ENCODE data around the gene EIF4B.

Gene EIF4B

DNA sequence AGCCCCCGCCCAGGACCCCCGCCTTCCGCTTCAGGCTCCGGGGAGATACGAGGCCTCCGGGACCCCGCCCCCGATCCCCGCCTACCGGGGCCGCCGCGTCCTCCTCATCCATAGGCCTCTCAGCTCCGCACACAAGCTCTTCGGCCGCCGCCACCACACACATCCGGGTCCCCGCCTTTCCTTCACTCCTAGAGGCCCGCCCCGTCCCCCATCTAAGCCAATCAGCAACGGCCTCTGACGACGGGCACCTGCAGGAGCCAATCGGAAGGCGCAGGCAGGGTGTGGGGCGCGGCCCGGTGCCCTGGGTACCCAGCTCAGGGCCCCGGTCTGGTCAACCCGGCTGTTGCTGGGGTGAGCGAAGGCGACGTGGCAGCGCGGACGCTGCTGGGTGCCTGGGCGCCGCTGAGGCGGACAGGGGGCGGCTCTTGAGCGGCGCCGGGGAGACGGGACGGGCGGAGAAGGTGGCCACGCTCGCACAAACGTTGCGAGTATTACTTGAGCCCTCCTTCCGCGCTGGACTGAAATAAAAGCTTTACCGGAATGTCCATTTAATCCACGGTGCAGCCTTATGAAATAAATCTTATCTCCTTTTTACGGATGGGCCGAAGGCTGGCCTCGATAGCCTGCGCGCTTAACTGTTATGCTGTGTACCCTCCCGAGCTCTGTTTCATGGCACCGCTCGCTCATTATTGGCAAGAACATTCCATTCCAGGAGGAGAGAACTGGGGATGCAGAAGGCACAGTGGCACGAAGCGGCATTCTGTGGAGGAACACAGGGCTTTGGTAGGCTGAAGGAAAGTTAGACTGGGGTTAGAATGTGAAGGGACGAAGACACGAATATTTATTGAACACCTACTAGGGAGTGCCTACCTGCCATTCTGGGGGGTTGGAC, 73.2 kb downstream of the EIF4B start, which contains the start of gene SPRYD3:
SPRYD3 (minus strand) TSS at position 165 of the 892 bp plus-strand sequence; CDS start at position 108, 57 bp downstream.
- TF ChIP-seq, protein P1, sequence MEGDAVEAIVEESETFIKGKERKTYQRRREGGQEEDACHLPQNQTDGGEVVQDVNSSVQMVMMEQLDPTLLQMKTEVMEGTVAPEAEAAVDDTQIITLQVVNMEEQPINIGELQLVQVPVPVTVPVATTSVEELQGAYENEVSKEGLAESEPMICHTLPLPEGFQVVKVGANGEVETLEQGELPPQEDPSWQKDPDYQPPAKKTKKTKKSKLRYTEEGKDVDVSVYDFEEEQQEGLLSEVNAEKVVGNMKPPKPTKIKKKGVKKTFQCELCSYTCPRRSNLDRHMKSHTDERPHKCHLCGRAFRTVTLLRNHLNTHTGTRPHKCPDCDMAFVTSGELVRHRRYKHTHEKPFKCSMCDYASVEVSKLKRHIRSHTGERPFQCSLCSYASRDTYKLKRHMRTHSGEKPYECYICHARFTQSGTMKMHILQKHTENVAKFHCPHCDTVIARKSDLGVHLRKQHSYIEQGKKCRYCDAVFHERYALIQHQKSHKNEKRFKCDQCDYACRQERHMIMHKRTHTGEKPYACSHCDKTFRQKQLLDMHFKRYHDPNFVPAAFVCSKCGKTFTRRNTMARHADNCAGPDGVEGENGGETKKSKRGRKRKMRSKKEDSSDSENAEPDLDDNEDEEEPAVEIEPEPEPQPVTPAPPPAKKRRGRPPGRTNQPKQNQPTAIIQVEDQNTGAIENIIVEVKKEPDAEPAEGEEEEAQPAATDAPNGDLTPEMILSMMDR (conservative IDR thresholded peaks at IDR 0.05; ENCODE audit: low read depth): no peak
- DNase-seq (ENCODE audit: low spot score): peak; percentile 100
- peak within 1 kb of the TSS; percentile 89 for H3K27ac ChIP-seq
- ChIA-PET POLR2A (ENCODE audit: low non-redundant PET) (interaction anchor here (0.7 kb wide), 2 partner anchors 16 to 20 kb away, joined by 3 read pairs; no protein-coding TSS in a partner anchor), CTCF (interaction anchor here (0.6 to 5.0 kb wide), 2 partner anchors 13 to 19 kb away, joined by 3 to 37 read pairs; no protein-coding TSS in a partner anchor)

DNA sequence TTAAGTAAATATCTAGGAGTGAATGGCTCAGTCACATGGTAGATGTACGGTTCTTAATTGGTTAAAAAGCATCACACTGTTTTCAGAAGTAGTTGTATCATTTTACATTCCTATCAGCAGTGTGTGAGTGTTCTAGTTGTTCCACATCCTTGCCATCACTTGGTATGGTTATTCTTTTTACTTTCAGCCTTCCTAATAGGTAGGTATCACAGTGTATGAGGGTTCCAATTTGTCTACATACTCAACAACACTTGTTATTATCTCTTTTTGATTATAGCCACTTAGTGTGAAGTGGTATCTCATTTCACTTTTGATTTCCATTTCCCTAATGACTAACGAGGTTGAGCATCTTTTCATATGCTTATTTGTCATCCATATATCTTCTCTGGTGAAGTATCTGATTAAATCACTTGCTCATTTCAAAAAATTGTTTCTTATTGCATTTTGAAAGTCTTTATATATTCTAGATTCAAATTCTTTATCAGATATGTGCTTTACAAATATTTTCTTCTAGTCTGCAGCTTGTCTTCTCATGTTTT, 76.5 kb downstream of the EIF4B start:
- ChIA-PET POLR2A (ENCODE audit: low non-redundant PET) (no interaction called here), CTCF (interaction anchor here (0.7 kb wide), 2 partner anchors 29 to 204 kb away, joined by 3 read pairs; no protein-coding TSS in a partner anchor)
- TF ChIP-seq, protein P1 (conservative IDR thresholded peaks at IDR 0.05; ENCODE audit: low read depth): no peak
- no peak overlapping the region for H3K27ac ChIP-seq
- no peak for DNase-seq (ENCODE audit: low spot score)

DNA sequence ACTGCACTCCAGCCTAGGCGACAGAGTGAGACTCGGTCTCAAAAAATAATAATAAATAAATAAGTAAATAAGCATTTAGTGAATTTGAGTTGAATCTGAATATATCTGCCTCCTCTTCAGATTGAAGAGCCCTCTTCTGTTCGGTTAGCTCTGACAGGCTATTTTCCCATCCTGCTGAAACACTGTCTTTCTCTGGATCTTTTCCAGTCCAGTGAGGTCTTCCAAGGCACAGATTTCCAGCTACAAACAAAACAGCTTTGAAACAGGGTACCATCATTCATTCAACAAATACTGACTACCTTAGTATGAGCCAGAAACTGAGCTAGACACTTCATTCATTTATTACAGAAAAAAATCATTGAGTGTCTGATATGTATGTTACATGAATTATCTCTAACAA, 80.1 kb downstream of the EIF4B start:
- H3K27ac ChIP-seq: no peak overlapping the region
- DNase-seq (ENCODE audit: low spot score): no peak
- CTCF ChIA-PET: interaction anchor here (0.7 to 1.8 kb wide), 3 partner anchors 13 to 21 kb away, joined by 4 to 9 read pairs (median 7); no protein-coding TSS in a partner anchor
- TF ChIP-seq, protein P1 (conservative IDR thresholded peaks at IDR 0.05; ENCODE audit: low read depth): no peak
- POLR2A ChIA-PET (ENCODE audit: low non-redundant PET): no interaction called here

DNA sequence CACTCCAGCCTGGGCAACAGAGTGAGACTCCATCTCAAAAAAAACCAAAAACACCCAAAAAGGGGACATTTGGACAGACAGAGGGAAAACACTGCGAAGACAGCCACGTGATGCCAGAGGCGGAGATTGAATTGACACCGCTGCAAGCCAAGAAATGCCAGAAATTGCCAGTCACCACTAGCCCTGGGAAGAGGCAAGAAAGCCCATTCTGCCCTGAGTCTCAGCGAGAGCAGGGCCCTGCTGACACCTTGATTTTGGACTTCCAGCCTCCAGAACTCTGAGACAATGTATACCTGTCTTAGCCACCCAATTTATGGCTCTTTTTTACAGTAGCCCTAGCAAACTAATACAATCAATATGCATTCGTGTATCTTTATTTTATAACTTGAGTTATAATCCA, 83.8 kb downstream of the EIF4B start:
- no peak for DNase-seq (ENCODE audit: low spot score)
- no peak overlapping the region for H3K27ac ChIP-seq
- ChIA-PET CTCF (interaction anchor here (1.3 kb wide), 1 partner anchor 24 kb away, joined by 3 read pairs; no protein-coding TSS in a partner anchor), POLR2A (ENCODE audit: low non-redundant PET) (no interaction called here)
- TF ChIP-seq, protein P1 (conservative IDR thresholded peaks at IDR 0.05; ENCODE audit: low read depth): no peak

DNA sequence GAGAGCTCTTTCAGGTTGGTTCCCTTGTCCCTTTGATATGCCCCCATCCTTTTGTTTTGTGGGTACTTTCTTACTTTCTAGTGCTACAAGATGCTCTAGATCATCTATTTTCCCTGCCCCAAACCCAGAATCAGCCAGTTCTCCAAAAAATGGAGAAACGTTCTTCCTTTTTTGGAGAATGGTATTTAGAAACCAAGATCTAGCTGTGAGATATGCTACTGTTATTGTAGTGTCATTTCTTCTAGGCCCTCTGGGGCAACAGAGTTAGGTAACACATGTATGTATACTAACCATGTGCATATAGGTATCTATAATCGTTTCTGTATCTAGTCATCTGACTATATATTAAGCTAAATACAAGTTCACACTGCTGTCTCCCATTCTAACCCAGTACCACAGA, 84.3 kb downstream of the EIF4B start:
- no peak for DNase-seq (ENCODE audit: low spot score)
- TF ChIP-seq, protein P1 (conservative IDR thresholded peaks at IDR 0.05; ENCODE audit: low read depth): no peak
- no peak overlapping the region for H3K27ac ChIP-seq
- CTCF ChIA-PET: interaction anchor here (0.5 to 1.3 kb wide), 2 partner anchors 24 to 1306 kb away, joined by 3 read pairs; no protein-coding TSS in a partner anchor
- POLR2A ChIA-PET (ENCODE audit: low non-redundant PET): no interaction called here

DNA sequence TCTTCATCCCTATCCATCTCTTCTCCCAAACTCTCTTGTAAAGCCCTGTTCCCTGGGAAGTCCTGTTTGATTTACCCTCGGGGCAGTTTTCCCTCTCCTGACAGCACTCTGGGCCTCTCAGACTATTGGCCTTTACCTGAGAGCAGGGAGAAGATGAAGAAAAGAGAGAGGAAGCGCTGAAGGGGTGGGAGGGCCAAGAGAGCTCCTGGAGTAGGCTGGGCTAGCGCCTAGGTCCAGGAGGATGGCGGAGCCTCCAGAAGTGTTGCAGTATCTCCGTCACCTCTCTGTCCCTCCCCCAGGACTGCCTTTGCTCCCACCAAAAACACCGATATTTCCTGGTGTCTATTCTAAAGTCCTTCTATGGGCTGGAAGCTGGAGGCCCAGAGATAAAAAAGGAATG, 85.5 kb downstream of the EIF4B start:
- TF ChIP-seq, protein P1 (conservative IDR thresholded peaks at IDR 0.05; ENCODE audit: low read depth): no peak
- ChIA-PET CTCF (interaction anchor here (1.2 kb wide), 1 partner anchor 26 kb away, joined by 4 read pairs; no protein-coding TSS in a partner anchor), POLR2A (ENCODE audit: low non-redundant PET) (no interaction called here)
- DNase-seq (ENCODE audit: low spot score): no peak
- H3K27ac ChIP-seq: no peak overlapping the region

Measured in RWPE1 (cell line).